ENCODE measurements around the gene TTLL5. TPM values are rescaled to one million over a fixed set of nuclear protein-coding genes. Genes with fewer than 3 reads are reported as not detected.

Gene TTLL5
- polyA plus RNA-seq, 1 experiment: 24.1 TPM

DNA sequence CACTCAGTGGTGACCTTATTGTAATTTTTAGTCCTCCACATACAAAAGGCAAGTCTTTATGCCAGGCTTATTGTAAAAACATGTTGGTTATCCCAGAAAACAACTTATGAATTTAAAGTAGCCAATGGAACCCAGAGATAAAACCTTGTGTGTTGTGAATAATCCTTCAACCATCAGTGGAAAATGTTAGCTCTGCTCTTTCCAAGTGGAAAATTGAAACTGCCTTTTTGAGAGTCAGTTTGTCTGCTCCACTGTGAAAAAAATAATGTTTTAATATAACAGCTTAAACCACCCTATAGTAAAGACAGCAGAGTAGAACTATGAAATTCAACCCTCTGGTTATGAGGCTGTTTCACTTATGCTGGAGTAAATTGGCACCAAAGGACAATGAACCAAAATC lies 112.0 kb downstream of the TTLL5 start:
- TF ChIP-seq, protein P1, sequence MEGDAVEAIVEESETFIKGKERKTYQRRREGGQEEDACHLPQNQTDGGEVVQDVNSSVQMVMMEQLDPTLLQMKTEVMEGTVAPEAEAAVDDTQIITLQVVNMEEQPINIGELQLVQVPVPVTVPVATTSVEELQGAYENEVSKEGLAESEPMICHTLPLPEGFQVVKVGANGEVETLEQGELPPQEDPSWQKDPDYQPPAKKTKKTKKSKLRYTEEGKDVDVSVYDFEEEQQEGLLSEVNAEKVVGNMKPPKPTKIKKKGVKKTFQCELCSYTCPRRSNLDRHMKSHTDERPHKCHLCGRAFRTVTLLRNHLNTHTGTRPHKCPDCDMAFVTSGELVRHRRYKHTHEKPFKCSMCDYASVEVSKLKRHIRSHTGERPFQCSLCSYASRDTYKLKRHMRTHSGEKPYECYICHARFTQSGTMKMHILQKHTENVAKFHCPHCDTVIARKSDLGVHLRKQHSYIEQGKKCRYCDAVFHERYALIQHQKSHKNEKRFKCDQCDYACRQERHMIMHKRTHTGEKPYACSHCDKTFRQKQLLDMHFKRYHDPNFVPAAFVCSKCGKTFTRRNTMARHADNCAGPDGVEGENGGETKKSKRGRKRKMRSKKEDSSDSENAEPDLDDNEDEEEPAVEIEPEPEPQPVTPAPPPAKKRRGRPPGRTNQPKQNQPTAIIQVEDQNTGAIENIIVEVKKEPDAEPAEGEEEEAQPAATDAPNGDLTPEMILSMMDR (IDR thresholded peaks at IDR 0.05; ENCODE audit: low read depth, low read length): no peak
- Histone ChIP-seq H3K4me3 (ENCODE audit: low read depth, low read length) (no peak overlapping the region), H3K27ac (ENCODE audit: low read depth, low read length) (no peak overlapping the region), H3K9me3 (ENCODE audit: control insufficient read depth, insufficient read depth, low read length) (no peaks in the 10 kb centered on the region), H3K27me3 (ENCODE audit: control insufficient read depth, insufficient read depth, low read length) (no peaks in the 10 kb centered on the region)
- DNase-seq (ENCODE audit: low read depth, low spot score): no peak
- POLR2A ChIA-PET: interaction anchor here (0.6 kb wide), 1 partner anchor 58 kb away, joined by 3 read pairs; no protein-coding TSS in a partner anchor
- CTCF ChIA-PET: interaction anchor here (0.6 to 1.6 kb wide), 2 partner anchors 133 to 187 kb away, joined by 6 to 9 read pairs; no protein-coding TSS in a partner anchor

DNA sequence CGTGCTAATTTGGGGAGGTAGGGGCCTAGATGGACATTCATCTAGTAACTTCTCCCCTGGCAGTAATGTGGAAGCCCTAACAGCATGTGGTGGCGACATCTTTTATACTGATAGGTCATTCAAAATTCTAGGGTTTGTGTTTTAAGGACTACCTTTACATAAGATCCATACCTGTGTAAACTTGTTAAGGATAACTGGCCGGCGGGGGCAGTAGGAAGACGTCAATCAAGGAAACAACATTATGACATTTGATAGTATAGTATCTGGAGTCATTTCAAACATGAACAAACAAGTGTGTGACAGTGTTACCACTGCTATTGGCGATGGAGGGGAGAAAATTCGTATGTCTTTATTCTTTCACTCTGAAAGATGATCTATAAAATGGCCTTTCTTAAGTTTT lies 120.0 kb downstream of the TTLL5 start:
- Histone ChIP-seq H3K27me3 (ENCODE audit: control insufficient read depth, insufficient read depth, low read length) (no peaks in the 10 kb centered on the region), H3K4me3 (ENCODE audit: low read depth, low read length) (no peak overlapping the region), H3K27ac (ENCODE audit: low read depth, low read length) (no peak overlapping the region), H3K9me3 (ENCODE audit: control insufficient read depth, insufficient read depth, low read length) (no peaks in the 10 kb centered on the region)
- ChIA-PET CTCF (interaction anchor here (1.4 kb wide), 1 partner anchor 70 kb away, joined by 5 read pairs; no protein-coding TSS in a partner anchor), POLR2A (no interaction called here)
- DNase-seq (ENCODE audit: low read depth, low spot score): no peak
- TF ChIP-seq, protein P1 (IDR thresholded peaks at IDR 0.05; ENCODE audit: low read depth, low read length): no peak

DNA sequence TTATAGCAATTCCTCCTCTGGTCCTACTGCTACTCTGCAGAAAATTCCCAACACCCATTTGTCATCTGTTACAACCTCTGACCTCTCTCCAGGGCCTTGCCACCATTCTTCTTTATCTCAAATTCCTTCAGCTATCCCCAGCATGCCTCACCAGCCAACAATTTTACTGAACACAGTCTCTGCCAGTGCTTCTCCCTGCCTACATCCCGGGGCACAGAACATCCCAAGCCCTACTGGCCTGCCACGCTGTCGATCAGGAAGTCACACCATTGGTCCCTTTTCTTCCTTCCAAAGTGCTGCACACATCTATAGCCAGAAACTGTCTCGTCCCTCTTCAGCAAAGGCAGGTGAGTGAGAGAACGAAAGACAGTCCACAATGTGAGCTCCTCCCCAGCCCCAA lies 122.1 kb downstream of the TTLL5 start:
- H3K27ac ChIP-seq (ENCODE audit: low read depth, low read length): no peak overlapping the region
- CTCF ChIA-PET: interaction anchor here (1.3 kb wide), 1 partner anchor 11 kb away, joined by 5 read pairs; no protein-coding TSS in a partner anchor
- TF ChIP-seq, protein P1 (IDR thresholded peaks at IDR 0.05; ENCODE audit: low read depth, low read length): no peak
- no peaks in the 10 kb centered on the region for H3K9me3 ChIP-seq (ENCODE audit: control insufficient read depth, insufficient read depth, low read length)
- POLR2A ChIA-PET: no interaction called here
- no peaks in the 10 kb centered on the region for H3K27me3 ChIP-seq (ENCODE audit: control insufficient read depth, insufficient read depth, low read length)
- no peak for DNase-seq (ENCODE audit: low read depth, low spot score)
- no peak overlapping the region for H3K4me3 ChIP-seq (ENCODE audit: low read depth, low read length)

DNA sequence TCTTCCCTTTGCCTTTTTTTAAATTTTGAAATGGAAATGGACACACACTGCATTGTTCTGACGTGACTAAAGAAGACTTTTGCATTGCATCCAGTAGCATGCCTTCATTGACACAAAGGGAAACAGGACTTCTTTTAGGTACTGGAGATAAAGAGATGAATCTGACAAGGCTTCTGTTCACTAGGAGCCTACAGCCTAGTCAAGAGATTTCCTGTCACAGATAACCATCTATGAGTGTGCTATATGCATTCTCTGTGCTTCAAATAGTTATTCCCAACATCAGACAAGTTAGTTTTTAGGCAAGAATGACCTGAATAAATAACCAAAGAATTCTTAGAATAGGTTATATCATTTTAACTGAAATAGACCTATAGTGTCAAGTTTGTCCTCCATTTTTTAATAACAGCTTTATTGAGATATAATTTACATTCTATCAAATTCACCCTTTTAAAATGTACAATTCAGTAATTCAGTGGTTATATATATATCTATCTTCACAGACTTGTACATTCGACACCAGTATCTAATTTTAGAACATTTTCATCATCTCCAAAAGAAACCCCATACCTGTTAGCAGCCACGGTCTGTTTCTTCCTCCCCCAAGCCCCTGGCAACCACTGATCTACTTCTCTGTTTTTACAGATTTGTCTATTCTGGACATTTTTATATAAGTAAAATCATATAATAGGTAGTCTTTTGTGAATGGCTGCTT lies 122.7 kb downstream of the TTLL5 start:
- Histone ChIP-seq H3K27ac (ENCODE audit: low read depth, low read length) (no peak overlapping the region), H3K27me3 (ENCODE audit: control insufficient read depth, insufficient read depth, low read length) (no peaks in the 10 kb centered on the region), H3K9me3 (ENCODE audit: control insufficient read depth, insufficient read depth, low read length) (no peaks in the 10 kb centered on the region), H3K4me3 (ENCODE audit: low read depth, low read length) (no peak overlapping the region)
- TF ChIP-seq, protein P1 (IDR thresholded peaks at IDR 0.05; ENCODE audit: low read depth, low read length): no peak
- no peak for DNase-seq (ENCODE audit: low read depth, low spot score)
- CTCF ChIA-PET: no interaction called here
- POLR2A ChIA-PET: no interaction called here

DNA sequence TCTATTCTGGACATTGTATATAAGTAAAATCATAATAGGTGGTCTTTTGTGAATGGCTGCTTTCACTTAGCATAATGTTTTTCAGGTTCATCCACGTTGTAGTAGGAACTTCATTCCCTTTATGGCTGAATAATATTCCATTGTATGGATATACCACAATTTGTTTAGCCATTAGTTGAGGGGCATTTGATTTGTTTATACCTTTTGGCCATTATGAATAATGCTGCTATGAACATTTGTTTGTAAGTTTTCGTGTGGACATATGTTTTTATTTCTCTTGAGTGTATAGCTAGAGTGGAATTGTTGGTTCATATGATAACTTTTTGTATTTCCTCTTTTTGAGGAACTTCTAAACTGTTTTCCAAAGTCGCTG lies 123.3 kb downstream of the TTLL5 start:
- no peaks in the 10 kb centered on the region for H3K9me3 ChIP-seq (ENCODE audit: control insufficient read depth, insufficient read depth, low read length)
- H3K4me3 ChIP-seq (ENCODE audit: low read depth, low read length): no peak overlapping the region
- ChIA-PET CTCF (no interaction called here), POLR2A (interaction anchor here (0.6 kb wide), 1 partner anchor 1646 kb away, joined by 3 read pairs; no protein-coding TSS in a partner anchor)
- no peak for DNase-seq (ENCODE audit: low read depth, low spot score)
- no peak overlapping the region for H3K27ac ChIP-seq (ENCODE audit: low read depth, low read length)
- no peaks in the 10 kb centered on the region for H3K27me3 ChIP-seq (ENCODE audit: control insufficient read depth, insufficient read depth, low read length)
- TF ChIP-seq, protein P1 (IDR thresholded peaks at IDR 0.05; ENCODE audit: low read depth, low read length): no peak
